GM12892 (cell line): ENCODE measurements around the gene BEND6.

ENCODE experiments used
- POLR2A ChIP-seq: IDR thresholded peaks from 2 replicates; pipeline ENCODE4 v1.6.1; 2011; ENCODE audit warnings: low read depth, low read length, control low read depth
- POLR2AphosphoS5 ChIP-seq: IDR thresholded peaks from 2 replicates; pipeline ENCODE4 v1.6.1; 2011; ENCODE audit warnings: low read depth, low read length, control low read depth
- TAF1 ChIP-seq: IDR thresholded peaks from 2 replicates; pipeline ENCODE4 v1.6.1; 2011; ENCODE audit warnings: low read depth, mild to moderate bottlenecking, control low read depth, low read length, borderline replicate concordance

DNA sequence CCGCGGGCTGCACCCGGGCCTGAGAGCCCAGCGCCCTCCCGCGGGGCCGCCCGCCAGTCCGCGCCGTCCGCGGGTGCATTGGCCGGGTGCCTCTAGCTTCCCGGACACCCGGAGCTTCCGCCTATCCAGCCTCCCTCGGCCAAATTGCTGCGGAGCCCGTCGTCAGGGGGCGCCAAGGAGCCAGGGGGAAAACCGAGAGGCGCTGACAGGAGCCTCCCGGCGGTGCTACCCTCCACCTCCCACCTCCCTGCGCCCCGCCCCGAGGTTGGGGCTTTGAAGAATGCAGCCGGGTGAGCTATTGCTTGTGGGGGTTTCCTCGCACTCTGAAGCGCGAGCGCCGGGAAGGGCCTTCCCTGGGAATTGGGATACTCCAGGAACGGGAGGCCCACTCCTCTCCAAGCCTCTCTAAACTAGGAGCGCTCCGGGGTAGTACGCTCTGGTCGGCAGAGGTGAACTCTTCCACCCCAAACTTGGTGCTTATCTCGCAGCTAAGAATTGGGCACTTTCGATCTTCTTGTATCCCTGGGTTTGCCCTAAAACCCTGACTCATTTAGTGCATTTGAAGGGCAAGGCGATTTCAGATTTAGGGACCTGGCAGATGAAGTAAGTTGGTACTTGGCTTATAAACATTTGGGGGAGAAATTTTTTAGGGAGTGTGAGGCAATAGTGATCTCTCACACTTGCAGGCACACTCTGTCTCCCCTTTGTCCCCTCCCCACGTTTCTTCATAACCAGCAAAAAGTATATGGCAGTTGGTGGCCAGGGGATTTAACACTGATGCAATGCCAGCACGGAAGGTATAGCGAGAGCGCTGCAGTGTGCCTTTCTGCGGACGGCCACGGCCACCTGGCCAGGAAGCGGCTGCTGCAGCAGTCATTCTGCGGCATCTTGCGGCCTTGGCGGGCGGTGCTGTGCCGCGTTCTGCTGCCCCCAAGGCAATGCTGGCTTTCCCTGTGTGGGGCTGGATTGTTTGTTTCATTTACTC, 556 bp downstream of the BEND6 start:
- no peak for TF ChIP-seq POLR2AphosphoS5
- no peak; the same call in none of the 2 replicates for TF ChIP-seq POLR2A
- no peak for TF ChIP-seq TAF1
